Transverse colon (tissue), 4 donors: ENCODE data around the gene DNER. TPM values are rescaled to one million over a fixed set of nuclear protein-coding genes. Genes with fewer than 3 reads are reported as not detected.

Experiments
- DNase-seq: peaks from one replicate; pipeline ENCODE4 v3.0.0-alpha.2; 2019
- H3K27ac ChIP-seq, 4 donors: fragments of 200-600 bp; sonication (generic); 2 replicates each; pipeline ENCODE4 v1.5.1; 2016 to 2018; ENCODE audit warnings: inconsistent platforms in 4 of 4
- H3K27me3 ChIP-seq: fragments of 200-600 bp; sonication (generic); 2 replicates; pipeline ENCODE4 v1.5.1; 2017; ENCODE audit warnings: inconsistent platforms
- H3K36me3 ChIP-seq, 4 donors: fragments of 200-600 bp; sonication (generic); 2 replicates each; pipeline ENCODE4 v1.5.1; 2017 to 2019; ENCODE audit warnings: inconsistent platforms in 4 of 4
- H3K4me1 ChIP-seq, 4 donors: fragments of 200-600 bp; sonication (generic); 2 replicates each; pipeline ENCODE4 v1.5.1; 2017 to 2020; ENCODE audit warnings: inconsistent platforms in 4 of 4
- H3K4me3 ChIP-seq, 4 donors: fragments of 200-600 bp; sonication (generic); 1 replicate in 1 of 4; 2 replicates in 3 of 4; pipeline versions ENCODE4 v1.5.1 to v1.6.1; 2017 to 2019; ENCODE audit warnings: inconsistent platforms in 4 of 4
- H3K9me3 ChIP-seq, 2 donors: fragments of 200-600 bp; sonication (generic); 2 replicates each; pipeline ENCODE4 v1.5.1; 2017 to 2019; ENCODE audit warnings: inconsistent platforms in 2 of 2
- CTCF ChIP-seq, 5 experiments: fragments of 200-600 bp in 3 of 5; fragments of 450-650 bp in 2 of 5; sonication (generic) in 3 of 5; IDR thresholded peaks; 1 replicate in 2 of 5; 2 replicates in 3 of 5; pipeline ENCODE4 v1.5.1; 2016 to 2017; ENCODE audit warnings: antibody characterized with exemption in 5 of 5, inconsistent platforms in 3 of 5, mild to moderate bottlenecking in 2 of 5, moderate library complexity in 1 of 5
- EP300 ChIP-seq: sonication (generic); formaldehyde crosslinking; IDR thresholded peaks from one replicate; pipeline ENCODE4 v1.6.1; 2017; ENCODE audit warnings: antibody characterized with exemption, low read depth
- POLR2A ChIP-seq: fragments of 450-650 bp; IDR thresholded peaks from one replicate; pipeline ENCODE4 v1.6.1; 2016; ENCODE audit warnings: antibody characterized with exemption, mild to moderate bottlenecking, moderate library complexity
- POLR2AphosphoS5 ChIP-seq, 3 donors: sonication (generic); formaldehyde crosslinking; IDR thresholded peaks; one replicate each; pipeline ENCODE4 v1.6.1; 2016; ENCODE audit warnings: antibody characterized with exemption in 3 of 3
- WGBS, 2 donors: methylation state at CpG; one replicate each; pipeline ENCODE4 v1.1.5; 2018; ENCODE audit warnings: low coverage in 1 of 2; 5-methylcytosine and 5-hydroxymethylcytosine counted together
- in situ Hi-C, 4 donors: fragments of 200-750 bp; cut with MboI; loops; one replicate each; pipeline versions ENCODE4 v1.15.0 to v1.15.1; 2017; ENCODE audit warnings: low sequenced_read_pairs in 3 of 4, low pct_ligation_motif_present in 1 of 4, low pct_unique_long_range_greater_than_20kb in 1 of 4
- intact Hi-C: fragments of 100-400 bp; cut with DNase I; formaldehyde crosslinking; loops from one replicate; pipeline ENCODE4 v1.15.1; 2023; ENCODE audit warnings: low total_unique reads
- total RNA-seq, 4 donors: library from RNA; depleted of rRNA; stranded (reverse); fragments of >200 nt; gene quantifications; one replicate each; pipeline ENCODE4 v1.1.0, GENCODE V29; 2016

Gene DNER
- total RNA-seq, 4 donors from 2014 or later, result 1.9 to 4.9 (median 2.5) TPM

DNA sequence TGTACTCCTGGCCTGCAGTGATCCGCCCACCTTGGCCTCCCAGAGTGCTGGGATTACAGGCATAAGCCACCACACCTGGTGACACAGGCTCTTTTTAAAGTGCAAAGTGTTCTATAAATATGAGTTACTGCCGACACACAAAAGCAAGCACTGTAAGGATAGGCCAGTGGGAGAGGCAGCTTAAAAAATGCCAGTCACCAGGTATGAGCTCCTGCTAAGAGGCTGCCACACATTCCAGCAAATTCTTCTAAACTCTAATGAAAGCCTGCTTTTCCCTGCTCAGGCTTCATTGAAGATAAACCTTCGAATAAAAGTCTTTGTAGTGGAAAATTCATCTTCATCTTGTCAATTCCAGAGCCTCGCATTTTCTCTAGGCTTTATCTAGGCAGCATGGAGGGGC, 240.2 kb downstream of the DNER start:
- Histone ChIP-seq H3K27me3 (no peaks in the 10 kb centered on the region), H3K36me3 (no peaks in the 10 kb centered on the region), H3K27ac (no peak overlapping the region), H3K9me3 (no peaks in the 10 kb centered on the region), H3K4me1 (peaks cover 0 to 8% (median 0%) of the 10 kb centered on the region in 4 donors), H3K4me3 (no peak overlapping the region)
- in situ Hi-C loops (no loop called here), intact Hi-C loops (no loop called here)
- TF ChIP-seq CTCF (IDR thresholded peaks at IDR 0.05) (no peak), POLR2AphosphoS5 (IDR thresholded peaks at IDR 0.05) (no peak), EP300 (no peak), POLR2A (no peak)
- WGBS, 2 donors, result 68 to 77% methylated on average over 3 to 4 of the region's 4 CpGs
- DNase-seq, result no peak

- no peaks in the 10 kb centered on the region for H3K27me3 ChIP-seq
- H3K4me1 ChIP-seq, result peaks cover 0 to 4% (median 0%) of the 10 kb centered on the region in 4 donors
- DNase-seq, result no peak
- in situ Hi-C loops (no loop called here), intact Hi-C loops (no loop called here)
- TF ChIP-seq POLR2A (no peak), POLR2AphosphoS5 (IDR thresholded peaks at IDR 0.05) (no peak), CTCF (IDR thresholded peaks at IDR 0.05) (no peak), EP300 (no peak)
- WGBS, 2 donors, result 93% methylated on average over 2 of the region's 2 CpGs
- no peak overlapping the region for H3K4me3 ChIP-seq
- H3K27ac ChIP-seq, result no peak overlapping the region
- no peaks in the 10 kb centered on the region for H3K9me3 ChIP-seq
- H3K36me3 ChIP-seq, result no peaks in the 10 kb centered on the region
Observed at GRCh38 chr2:229470781-229471180, 243.6 kb downstream of the DNER start.

DNA sequence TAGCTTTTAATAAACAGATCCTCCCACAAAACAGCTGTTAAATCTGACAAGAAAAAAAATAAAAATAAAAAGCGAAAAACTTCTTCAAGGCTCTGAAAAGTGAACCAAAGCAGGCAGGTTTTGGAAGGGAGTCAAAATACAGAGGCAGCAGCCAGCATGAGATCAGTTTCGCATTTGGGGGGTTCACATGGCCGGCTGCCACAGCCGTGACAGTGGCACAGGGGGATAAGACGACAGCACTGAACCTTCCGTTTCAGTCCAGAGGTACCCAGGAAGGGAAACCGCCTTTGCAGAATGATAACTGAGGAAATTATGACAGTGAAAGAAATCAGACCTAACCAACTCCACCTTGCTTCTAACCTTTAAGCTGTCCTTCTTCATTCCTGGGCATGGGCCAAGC, 246.6 kb downstream of the DNER start:
- Histone ChIP-seq H3K4me3 (no peak overlapping the region), H3K36me3 (no peaks in the 10 kb centered on the region), H3K27me3 (no peaks in the 10 kb centered on the region), H3K9me3 (no peaks in the 10 kb centered on the region), H3K4me1 (no peaks in the 10 kb centered on the region), H3K27ac (no peak overlapping the region)
- TF ChIP-seq POLR2AphosphoS5 (IDR thresholded peaks at IDR 0.05) (no peak), POLR2A (no peak), EP300 (no peak), CTCF (IDR thresholded peaks at IDR 0.05) (no peak)
- intact Hi-C loops (no loop called here), in situ Hi-C loops (no loop called here)
- no peak for DNase-seq
- WGBS, 2 donors, result 68 to 69% methylated on average over 3 to 7 of the region's 7 CpGs

DNA sequence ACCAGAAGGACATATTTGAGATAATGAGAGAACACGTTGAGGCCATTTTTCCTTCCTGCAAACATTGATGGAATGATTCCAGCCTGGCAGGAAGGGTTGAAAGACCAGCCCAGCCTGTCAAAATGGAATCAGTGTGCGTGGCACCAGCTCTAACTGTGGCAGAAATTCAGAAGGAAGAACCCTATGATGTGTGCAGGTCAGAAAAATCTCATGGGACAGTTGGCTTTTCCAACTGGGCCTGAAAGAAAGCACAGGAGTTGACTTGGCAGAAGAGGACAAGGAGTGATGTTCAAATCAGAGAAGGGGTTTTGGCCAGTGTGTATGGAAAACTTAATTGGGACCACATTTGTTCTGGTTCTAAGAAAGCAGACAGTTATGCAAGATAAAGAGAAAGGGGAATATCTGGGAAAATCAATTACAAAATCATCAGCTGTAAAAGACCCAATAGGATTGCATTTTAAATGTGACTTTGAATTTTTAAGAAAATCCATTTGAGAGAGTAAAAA, 250.5 kb downstream of the DNER start:
- H3K27ac ChIP-seq, result no peak overlapping the region
- no peaks in the 10 kb centered on the region for H3K4me1 ChIP-seq
- DNase-seq, result no peak
- intact Hi-C loops, result no loop called here
- no peaks in the 10 kb centered on the region for H3K27me3 ChIP-seq
- TF ChIP-seq POLR2AphosphoS5 (IDR thresholded peaks at IDR 0.05), result no peak
- TF ChIP-seq POLR2A, result no peak
- no peak for TF ChIP-seq CTCF (IDR thresholded peaks at IDR 0.05)
- no peak for TF ChIP-seq EP300
- in situ Hi-C loops, result no loop called here
- H3K36me3 ChIP-seq, result no peaks in the 10 kb centered on the region
- 52 to 59% methylated on average over 2 of the region's 2 CpGs for WGBS, 2 donors
- H3K4me3 ChIP-seq, result no peak overlapping the region
- no peaks in the 10 kb centered on the region for H3K9me3 ChIP-seq
